GM23338 (cell line): Measurements from ENCODE around the gene FRMD4A. TPM values are rescaled to one million over a fixed set of nuclear protein-coding genes. Genes with fewer than 3 reads are reported as not detected.

ENCODE experiments used
- ATAC-seq: fragments of 200-7000 bp; cut with Tn5 transposase; 3 replicates; pipeline ENCODE4 v1.9.1; 2020
- DNase-seq: peaks from one replicate; pipeline ENCODE4 v3.0.0-alpha.2; 2015; ENCODE audit warnings: low spot score
- H2AFZ ChIP-seq: fragments of 200-600 bp; sonication (generic); 2 replicates; pipeline ENCODE4 v1.8.0; 2016; ENCODE audit warnings: antibody characterized with exemption, mild to moderate bottlenecking, moderate library complexity
- H3F3A ChIP-seq: fragments of 200-600 bp; sonication (generic); replicated peaks from 2 replicates; pipeline ENCODE4 v1.8.0; 2017; ENCODE audit warnings: antibody characterized with exemption, mixed run types, low read depth
- H3K27ac ChIP-seq: fragments of 200-600 bp; sonication (generic); 2 replicates; pipeline ENCODE4 v1.6.1; 2016; ENCODE audit warnings: low read depth
- H3K27me3 ChIP-seq: fragments of 200-600 bp; sonication (generic); 2 replicates; pipeline ENCODE4 v1.8.0; 2016; ENCODE audit warnings: mild to moderate bottlenecking, mixed run types, moderate library complexity; ENCODE audit not compliant: insufficient read depth
- H3K36me3 ChIP-seq: fragments of 200-600 bp; sonication (generic); 2 replicates; pipeline ENCODE4 v1.8.0; 2016; ENCODE audit warnings: mild to moderate bottlenecking; ENCODE audit not compliant: insufficient read depth
- H3K4me1 ChIP-seq: fragments of 200-600 bp; sonication (generic); 2 replicates; pipeline ENCODE4 v1.8.0; 2016; ENCODE audit warnings: mild to moderate bottlenecking, moderate library complexity; ENCODE audit not compliant: insufficient read depth
- H3K4me2 ChIP-seq: fragments of 200-600 bp; sonication (generic); 2 replicates; pipeline ENCODE4 v1.7.1; 2017; ENCODE audit warnings: mixed run types
- H3K4me3 ChIP-seq: fragments of 200-600 bp; sonication (generic); 2 replicates; pipeline ENCODE4 v1.6.1; 2016; ENCODE audit warnings: mixed run types
- H3K79me2 ChIP-seq: fragments of 200-600 bp; sonication (generic); replicated peaks from 2 replicates; pipeline ENCODE4 v1.8.0; 2017; ENCODE audit warnings: mild to moderate bottlenecking; ENCODE audit not compliant: insufficient read depth
- H3K9me2 ChIP-seq: fragments of 200-600 bp; sonication (generic); 2 replicates; pipeline ENCODE4 v1.8.0; 2017; ENCODE audit not compliant: insufficient read depth
- H4K20me1 ChIP-seq: fragments of 200-600 bp; sonication (generic); replicated peaks from 2 replicates; pipeline ENCODE4 v1.8.0; 2017; ENCODE audit warnings: mild to moderate bottlenecking; ENCODE audit not compliant: insufficient read depth
- H3K27ac Mint-ChIP-seq: 2 replicates; pipeline ENCODE4 v1.8.0; 2020; ENCODE audit warnings: inconsistent platforms, mild to moderate bottlenecking, moderate library complexity, mixed read lengths
- H3K27me3 Mint-ChIP-seq: 3 replicates; pipeline ENCODE4 v1.8.0; 2022; ENCODE audit warnings: low read depth, mild to moderate bottlenecking, moderate library complexity, mixed read lengths, inconsistent platforms; ENCODE audit not compliant: insufficient read depth, poor library complexity
- H3K36me3 Mint-ChIP-seq: 3 replicates; pipeline ENCODE4 v1.8.0; 2021; ENCODE audit warnings: low read depth, mild to moderate bottlenecking, inconsistent platforms, moderate library complexity, mixed read lengths
- H3K4me1 Mint-ChIP-seq: 3 replicates; pipeline ENCODE4 v1.8.0; 2020; ENCODE audit warnings: mild to moderate bottlenecking, inconsistent platforms, mixed read lengths
- H3K4me3 Mint-ChIP-seq: 3 replicates; pipeline ENCODE4 v1.8.0; 2021; ENCODE audit warnings: moderate library complexity, mild to moderate bottlenecking, inconsistent platforms, mixed read lengths
- H3K9me3 Mint-ChIP-seq: 3 replicates; pipeline ENCODE4 v1.8.0; 2020; ENCODE audit warnings: moderate library complexity, mild to moderate bottlenecking, inconsistent platforms, mixed read lengths
- CREB1 ChIP-seq: fragments of 250-450 bp; sonication (Bioruptor Pico); IDR thresholded peaks from 2 replicates; pipeline ENCODE4 v1.5.0; 2020; ENCODE audit warnings: low read depth, mild to moderate bottlenecking, moderate library complexity
- NANOG ChIP-seq: IDR thresholded peaks from 2 replicates; pipeline ENCODE4 v1.6.1; 2016; ENCODE audit warnings: antibody characterized with exemption, borderline replicate concordance
- POLR2AphosphoS5 ChIP-seq: IDR thresholded peaks from 2 replicates; pipeline ENCODE4 v1.6.1; 2016; ENCODE audit warnings: antibody characterized with exemption, low read depth
- REST ChIP-seq: IDR thresholded peaks from one replicate; pipeline ENCODE4 v1.6.1; 2018; ENCODE audit warnings: antibody characterized with exemption; ENCODE audit not compliant: unreplicated experiment
- polyA plus RNA-seq: library from polyadenylated mRNA; unstranded; fragments of >200 nt; fragmentation: Nextera tagmentation; extraction: Ambion mirVana; gene quantifications from 2 replicates; pipeline ENCODE4 v1.2.1, GENCODE V29; 2016
- total RNA-seq: library from RNA; depleted of rRNA; stranded (reverse); fragments of >200 nt; shearing (Covaris generic); gene quantifications from 2 replicates; pipeline ENCODE4 v1.2.3, GENCODE V29; 2014
- TF ChIP-seq, protein P1 (sequence below), 2 experiments: fragments of 200-600 bp in 1 of 2; sonication (generic) in 1 of 2; conservative IDR thresholded peaks; 2 replicates each; pipeline versions ENCODE4 v1.5.1 to v1.6.1; 2016 to 2017; ENCODE audit warnings: antibody characterized with exemption in 2 of 2, low read depth in 2 of 2, mild to moderate bottlenecking in 2 of 2, moderate library complexity in 1 of 2
- TF ChIP-seq, protein P2 (sequence below): fragments of 250-450 bp; sonication (Bioruptor Pico); IDR thresholded peaks from 2 replicates; pipeline ENCODE4 v1.5.0; 2020; ENCODE audit warnings: mild to moderate bottlenecking, moderate library complexity
- TF ChIP-seq, protein P3 (sequence below): IDR thresholded peaks from 2 replicates; pipeline ENCODE4 v1.6.1; 2016; ENCODE audit warnings: antibody characterized with exemption

FRMD4A gene
- total and polyA plus RNA-seq, 2 experiments from 2014 or later, result 14.0 to 20.1 TPM

DNA sequence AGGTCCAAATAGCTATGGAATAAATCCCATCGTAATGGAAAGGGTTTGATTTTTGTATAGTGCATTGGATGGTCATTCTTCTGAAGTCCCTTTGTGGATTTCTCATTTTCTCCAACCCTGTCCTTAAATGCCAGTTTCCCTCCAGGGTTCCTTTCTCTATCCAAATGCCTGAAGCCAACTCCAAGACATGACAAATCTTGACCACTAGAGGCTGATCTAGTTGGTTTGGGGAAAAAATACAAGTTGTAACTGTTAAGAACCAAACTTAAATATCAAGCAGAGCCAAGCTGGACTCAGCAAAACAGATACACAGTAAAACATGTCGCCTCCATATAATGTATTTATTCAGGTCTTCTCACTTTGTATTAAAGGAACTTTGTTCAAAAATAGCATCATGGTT lies 28.7 kb downstream of the FRMD4A start:
- Histone ChIP-seq H3K27ac (no peak overlapping the region), H3K4me3 (no peak overlapping the region), H3K4me2 (no peak overlapping the region), H3K4me1 (no peaks in the 10 kb centered on the region), H3K79me2 (no peaks in the 10 kb centered on the region), H3K27me3 (no peaks in the 10 kb centered on the region), H2AFZ (no peak overlapping the region), H3K9me2 (no peaks in the 10 kb centered on the region), H4K20me1 (no peaks in the 10 kb centered on the region), H3K36me3 (no peaks in the 10 kb centered on the region), H3F3A (no peaks in the 10 kb centered on the region)
- Mint-ChIP-seq H3K9me3 (no peaks in the 10 kb centered on the region), H3K4me1 (no peaks in the 10 kb centered on the region), H3K27me3 (peaks cover 3% of the 10 kb centered on the region), H3K27ac (no peak overlapping the region), H3K4me3 (no peak overlapping the region), H3K36me3 (no peaks in the 10 kb centered on the region)
- ATAC-seq (peak; percentile 69), DNase-seq (peak; percentile 68)
- TF ChIP-seq, protein P1, sequence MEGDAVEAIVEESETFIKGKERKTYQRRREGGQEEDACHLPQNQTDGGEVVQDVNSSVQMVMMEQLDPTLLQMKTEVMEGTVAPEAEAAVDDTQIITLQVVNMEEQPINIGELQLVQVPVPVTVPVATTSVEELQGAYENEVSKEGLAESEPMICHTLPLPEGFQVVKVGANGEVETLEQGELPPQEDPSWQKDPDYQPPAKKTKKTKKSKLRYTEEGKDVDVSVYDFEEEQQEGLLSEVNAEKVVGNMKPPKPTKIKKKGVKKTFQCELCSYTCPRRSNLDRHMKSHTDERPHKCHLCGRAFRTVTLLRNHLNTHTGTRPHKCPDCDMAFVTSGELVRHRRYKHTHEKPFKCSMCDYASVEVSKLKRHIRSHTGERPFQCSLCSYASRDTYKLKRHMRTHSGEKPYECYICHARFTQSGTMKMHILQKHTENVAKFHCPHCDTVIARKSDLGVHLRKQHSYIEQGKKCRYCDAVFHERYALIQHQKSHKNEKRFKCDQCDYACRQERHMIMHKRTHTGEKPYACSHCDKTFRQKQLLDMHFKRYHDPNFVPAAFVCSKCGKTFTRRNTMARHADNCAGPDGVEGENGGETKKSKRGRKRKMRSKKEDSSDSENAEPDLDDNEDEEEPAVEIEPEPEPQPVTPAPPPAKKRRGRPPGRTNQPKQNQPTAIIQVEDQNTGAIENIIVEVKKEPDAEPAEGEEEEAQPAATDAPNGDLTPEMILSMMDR (conservative IDR thresholded peaks at IDR 0.05; ENCODE audit: low read depth in 2 of 2), result peak; percentile 57 to 64
- no peak for TF ChIP-seq NANOG

- ATAC-seq, result no peak
- TF ChIP-seq, protein P2, sequence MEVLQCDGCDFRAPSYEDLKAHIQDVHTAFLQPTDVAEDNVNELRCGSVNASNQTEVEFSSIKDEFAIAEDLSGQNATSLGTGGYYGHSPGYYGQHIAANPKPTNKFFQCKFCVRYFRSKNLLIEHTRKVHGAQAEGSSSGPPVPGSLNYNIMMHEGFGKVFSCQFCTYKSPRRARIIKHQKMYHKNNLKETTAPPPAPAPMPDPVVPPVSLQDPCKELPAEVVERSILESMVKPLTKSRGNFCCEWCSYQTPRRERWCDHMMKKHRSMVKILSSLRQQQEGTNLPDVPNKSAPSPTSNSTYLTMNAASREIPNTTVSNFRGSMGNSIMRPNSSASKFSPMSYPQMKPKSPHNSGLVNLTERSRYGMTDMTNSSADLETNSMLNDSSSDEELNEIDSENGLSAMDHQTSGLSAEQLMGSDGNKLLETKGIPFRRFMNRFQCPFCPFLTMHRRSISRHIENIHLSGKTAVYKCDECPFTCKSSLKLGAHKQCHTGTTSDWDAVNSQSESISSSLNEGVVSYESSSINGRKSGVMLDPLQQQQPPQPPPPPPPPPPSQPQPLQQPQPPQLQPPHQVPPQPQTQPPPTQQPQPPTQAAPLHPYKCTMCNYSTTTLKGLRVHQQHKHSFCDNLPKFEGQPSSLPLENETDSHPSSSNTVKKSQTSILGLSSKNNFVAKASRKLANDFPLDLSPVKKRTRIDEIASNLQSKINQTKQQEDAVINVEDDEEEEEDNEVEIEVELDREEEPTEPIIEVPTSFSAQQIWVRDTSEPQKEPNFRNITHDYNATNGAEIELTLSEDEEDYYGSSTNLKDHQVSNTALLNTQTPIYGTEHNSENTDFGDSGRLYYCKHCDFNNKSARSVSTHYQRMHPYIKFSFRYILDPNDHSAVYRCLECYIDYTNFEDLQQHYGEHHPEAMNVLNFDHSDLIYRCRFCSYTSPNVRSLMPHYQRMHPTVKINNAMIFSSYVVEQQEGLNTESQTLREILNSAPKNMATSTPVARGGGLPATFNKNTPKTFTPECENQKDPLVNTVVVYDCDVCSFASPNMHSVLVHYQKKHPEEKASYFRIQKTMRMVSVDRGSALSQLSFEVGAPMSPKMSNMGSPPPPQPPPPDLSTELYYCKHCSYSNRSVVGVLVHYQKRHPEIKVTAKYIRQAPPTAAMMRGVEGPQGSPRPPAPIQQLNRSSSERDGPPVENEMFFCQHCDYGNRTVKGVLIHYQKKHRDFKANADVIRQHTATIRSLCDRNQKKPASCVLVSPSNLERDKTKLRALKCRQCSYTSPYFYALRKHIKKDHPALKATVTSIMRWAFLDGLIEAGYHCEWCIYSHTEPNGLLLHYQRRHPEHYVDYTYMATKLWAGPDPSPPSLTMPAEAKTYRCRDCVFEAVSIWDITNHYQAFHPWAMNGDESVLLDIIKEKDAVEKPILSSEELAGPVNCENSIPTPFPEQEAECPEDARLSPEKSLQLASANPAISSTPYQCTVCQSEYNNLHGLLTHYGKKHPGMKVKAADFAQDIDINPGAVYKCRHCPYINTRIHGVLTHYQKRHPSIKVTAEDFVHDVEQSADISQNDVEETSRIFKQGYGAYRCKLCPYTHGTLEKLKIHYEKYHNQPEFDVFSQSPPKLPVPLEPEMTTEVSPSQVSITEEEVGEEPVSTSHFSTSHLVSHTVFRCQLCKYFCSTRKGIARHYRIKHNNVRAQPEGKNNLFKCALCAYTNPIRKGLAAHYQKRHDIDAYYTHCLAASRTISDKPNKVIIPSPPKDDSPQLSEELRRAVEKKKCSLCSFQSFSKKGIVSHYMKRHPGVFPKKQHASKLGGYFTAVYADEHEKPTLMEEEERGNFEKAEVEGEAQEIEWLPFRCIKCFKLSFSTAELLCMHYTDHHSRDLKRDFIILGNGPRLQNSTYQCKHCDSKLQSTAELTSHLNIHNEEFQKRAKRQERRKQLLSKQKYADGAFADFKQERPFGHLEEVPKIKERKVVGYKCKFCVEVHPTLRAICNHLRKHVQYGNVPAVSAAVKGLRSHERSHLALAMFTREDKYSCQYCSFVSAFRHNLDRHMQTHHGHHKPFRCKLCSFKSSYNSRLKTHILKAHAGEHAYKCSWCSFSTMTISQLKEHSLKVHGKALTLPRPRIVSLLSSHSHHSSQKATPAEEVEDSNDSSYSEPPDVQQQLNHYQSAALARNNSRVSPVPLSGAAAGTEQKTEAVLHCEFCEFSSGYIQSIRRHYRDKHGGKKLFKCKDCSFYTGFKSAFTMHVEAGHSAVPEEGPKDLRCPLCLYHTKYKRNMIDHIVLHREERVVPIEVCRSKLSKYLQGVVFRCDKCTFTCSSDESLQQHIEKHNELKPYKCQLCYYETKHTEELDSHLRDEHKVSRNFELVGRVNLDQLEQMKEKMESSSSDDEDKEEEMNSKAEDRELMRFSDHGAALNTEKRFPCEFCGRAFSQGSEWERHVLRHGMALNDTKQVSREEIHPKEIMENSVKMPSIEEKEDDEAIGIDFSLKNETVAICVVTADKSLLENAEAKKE (CRISPR knock-in tag), result no peak
- TF ChIP-seq CREB1 (no peak), POLR2AphosphoS5 (no peak), REST (no peak), NANOG (no peak)
- TF ChIP-seq, protein P3, sequence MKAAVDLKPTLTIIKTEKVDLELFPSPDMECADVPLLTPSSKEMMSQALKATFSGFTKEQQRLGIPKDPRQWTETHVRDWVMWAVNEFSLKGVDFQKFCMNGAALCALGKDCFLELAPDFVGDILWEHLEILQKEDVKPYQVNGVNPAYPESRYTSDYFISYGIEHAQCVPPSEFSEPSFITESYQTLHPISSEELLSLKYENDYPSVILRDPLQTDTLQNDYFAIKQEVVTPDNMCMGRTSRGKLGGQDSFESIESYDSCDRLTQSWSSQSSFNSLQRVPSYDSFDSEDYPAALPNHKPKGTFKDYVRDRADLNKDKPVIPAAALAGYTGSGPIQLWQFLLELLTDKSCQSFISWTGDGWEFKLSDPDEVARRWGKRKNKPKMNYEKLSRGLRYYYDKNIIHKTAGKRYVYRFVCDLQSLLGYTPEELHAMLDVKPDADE, result no peak
These were observed 31.2 kb downstream of the FRMD4A start for GRCh38 chr10:14299556-14299955.

More at GRCh38 chr10:14299556-14299955, 31.2 kb downstream of the FRMD4A start:
- no peaks in the 10 kb centered on the region for H3K9me2 ChIP-seq
- H3K4me3 ChIP-seq, result no peak overlapping the region
- H4K20me1 ChIP-seq, result no peaks in the 10 kb centered on the region
- no peak overlapping the region for H3K4me2 ChIP-seq
- H3K36me3 ChIP-seq, result no peaks in the 10 kb centered on the region
- H3F3A ChIP-seq, result no peaks in the 10 kb centered on the region
- H3K36me3 Mint-ChIP-seq, result no peaks in the 10 kb centered on the region
- H3K4me1 ChIP-seq, result no peaks in the 10 kb centered on the region
- DNase-seq, result no peak
- no peak overlapping the region for H2AFZ ChIP-seq
- H3K9me3 Mint-ChIP-seq, result no peaks in the 10 kb centered on the region
- H3K27ac ChIP-seq, result no peak overlapping the region
- peaks cover 8% of the 10 kb centered on the region for H3K4me1 Mint-ChIP-seq
- H3K27me3 ChIP-seq, result no peaks in the 10 kb centered on the region
- no peak overlapping the region for H3K4me3 Mint-ChIP-seq
- no peaks in the 10 kb centered on the region for H3K79me2 ChIP-seq
- no peak overlapping the region for H3K27ac Mint-ChIP-seq
- H3K27me3 Mint-ChIP-seq, result peaks cover 3% of the 10 kb centered on the region
